Measurements from ENCODE around the gene SLC24A3.

GRCh38 chr20:19218411-19218810 lies 6.0 kb downstream of the SLC24A3 start:
- TF ChIP-seq CTCF (IDR thresholded peaks at IDR 0.05; ENCODE audit: insufficient read depth, low read depth, low read length): no peak
- no peak for TF ChIP-seq EZH2 (IDR thresholded peaks at IDR 0.05; ENCODE audit: insufficient read depth, low read length)

All from astrocyte (in vitro differentiated cells and primary cell).